B cell (primary cell): ENCODE data around the gene PIWIL4. TPM values are rescaled to one million over a fixed set of nuclear protein-coding genes. Genes with fewer than 3 reads are reported as not detected.
A peak's percentile ranks its signal among the peaks of the same experiment; 100 is the strongest.

Source experiments
- ATAC-seq: fragments of 200-7000 bp; cut with Tn5 transposase; one replicate; pipeline ENCODE4 v1.10.0; 2021; ENCODE audit warnings: low read depth, mild to moderate bottlenecking, moderate number of reproducible peaks, moderate library complexity
- CTCF ChIA-PET: fragments of 350-600 bp; sonication (Branson Sonifier 250); formaldehyde crosslinking; loops from one replicate; lab custom pipeline; 2021; ENCODE audit warnings: antibody characterized with exemption, inconsistent platforms; lab: Charles Lee
- POLR2A ChIA-PET: fragments of 350-600 bp; sonication (Branson Sonifier 250); formaldehyde crosslinking; loops from one replicate; lab custom pipeline; 2021; ENCODE audit warnings: antibody characterized with exemption; lab: Charles Lee
- DNase-seq: peaks from one replicate; pipeline ENCODE4 v3.0.0; 2013
- H2AFZ ChIP-seq: 2 replicates; pipeline ENCODE4 v1.6.1; 2012; ENCODE audit warnings: mild to moderate bottlenecking, low read depth, low read length; ENCODE audit not compliant: insufficient read depth, poor library complexity, severe bottlenecking
- H3K27ac ChIP-seq, 2 donors: 1 replicate in 1 of 2; 2 replicates in 1 of 2; pipeline ENCODE4 v1.5.1; 2012 to 2013; ENCODE audit warnings: low read length in 2 of 2, mild to moderate bottlenecking in 2 of 2, moderate library complexity in 1 of 2
- H3K27me3 ChIP-seq, 4 experiments: fragments of 200-600 bp in 1 of 4; sonication (generic) in 1 of 4; replicated peaks in 1 of 4; 1 replicate in 2 of 4; 2 replicates in 2 of 4; pipeline versions ENCODE4 v1.6.1 to v1.7.0; 2013 to 2016; ENCODE audit warnings: low read length in 3 of 4, mild to moderate bottlenecking in 2 of 4, mixed read lengths in 1 of 4, moderate library complexity in 1 of 4; ENCODE audit not compliant: insufficient read depth in 4 of 4, control insufficient read depth in 3 of 4; ENCODE audit errors: control extremely low read depth in 1 of 4
- H3K36me3 ChIP-seq, 2 experiments: replicated peaks in 1 of 2; 1 replicate in 1 of 2; 2 replicates in 1 of 2; pipeline versions ENCODE4 v1.6.1 to v1.7.1; 2013; ENCODE audit warnings: low read length in 1 of 2; ENCODE audit not compliant: insufficient read depth in 2 of 2, control insufficient read depth in 1 of 2; ENCODE audit errors: control extremely low read depth in 1 of 2, extremely low read depth in 1 of 2
- H3K4me1 ChIP-seq, 2 donors: fragments of 200-600 bp in 1 of 2; sonication (generic) in 1 of 2; 1 replicate in 1 of 2; 2 replicates in 1 of 2; pipeline versions ENCODE4 v1.5.1 to v1.6.1; 2013 to 2017; ENCODE audit warnings: low read length in 2 of 2; ENCODE audit not compliant: control insufficient read depth in 2 of 2, insufficient read depth in 2 of 2
- H3K4me2 ChIP-seq: replicated peaks from 2 replicates; pipeline ENCODE3; 2012; ENCODE audit warnings: mild to moderate bottlenecking, low read depth, low read length; ENCODE audit not compliant: poor library complexity, severe bottlenecking
- H3K4me3 ChIP-seq, 5 experiments: fragments of 200-600 bp in 1 of 5; sonication (generic) in 1 of 5; 1 replicate in 3 of 5; 2 replicates in 2 of 5; pipeline versions ENCODE4 v1.5.1 to v1.7.0; 2011 to 2016; ENCODE audit warnings: low read length in 4 of 5, mild to moderate bottlenecking in 4 of 5, low read depth in 2 of 5, control low read depth in 1 of 5, moderate library complexity in 1 of 5; ENCODE audit not compliant: insufficient read depth in 1 of 5; ENCODE audit errors: control extremely low read depth in 1 of 5, extremely low read depth in 1 of 5
- H3K79me2 ChIP-seq: fragments of 200-600 bp; sonication (generic); one replicate; pipeline ENCODE4 v1.6.0; 2016; ENCODE audit warnings: low read length; ENCODE audit not compliant: control insufficient read depth, insufficient read depth
- H3K9ac ChIP-seq: fragments of 200-600 bp; sonication (generic); 2 replicates; pipeline ENCODE4 v1.6.1; 2017; ENCODE audit warnings: mild to moderate bottlenecking, low read length, moderate library complexity
- H3K9me3 ChIP-seq, 3 donors: one replicate each; pipeline versions ENCODE4 v1.6.1 to v1.7.1; 2013; ENCODE audit warnings: low read length in 2 of 3; ENCODE audit not compliant: control insufficient read depth in 2 of 3, insufficient read depth in 1 of 3; ENCODE audit errors: control extremely low read depth in 1 of 3
- H4K20me1 ChIP-seq: 2 replicates; pipeline ENCODE4 v1.6.0; 2012; ENCODE audit warnings: mild to moderate bottlenecking, low read length; ENCODE audit not compliant: insufficient read depth, control insufficient read depth, poor library complexity, severe bottlenecking
- H3K27ac Mint-ChIP-seq: one replicate; pipeline ENCODE4 v1.8.0; 2021; ENCODE audit warnings: mixed read lengths
- H3K27me3 Mint-ChIP-seq: one replicate; pipeline ENCODE4 v1.8.0; 2021; ENCODE audit warnings: mixed read lengths
- H3K4me1 Mint-ChIP-seq: one replicate; pipeline ENCODE4 v1.8.0; 2021; ENCODE audit warnings: mixed read lengths
- H3K4me3 Mint-ChIP-seq: one replicate; pipeline ENCODE4 v1.8.0; 2021; ENCODE audit warnings: mixed read lengths
- H3K9me3 Mint-ChIP-seq: one replicate; pipeline ENCODE4 v1.8.0; 2022; ENCODE audit warnings: mixed read lengths; ENCODE audit not compliant: insufficient read depth
- CTCF ChIP-seq: fragments of 200-600 bp; IDR thresholded peaks from one replicate; pipeline ENCODE4 v1.8.0; 2022; ENCODE audit warnings: antibody characterized with exemption, mild to moderate bottlenecking
- EZH2 ChIP-seq: IDR thresholded peaks from 2 replicates; pipeline ENCODE4 v1.6.1; 2012; ENCODE audit warnings: borderline replicate concordance, low read depth, mild to moderate bottlenecking, moderate library complexity, low read length; ENCODE audit not compliant: insufficient read depth, poor library complexity, severe bottlenecking
- WGBS: methylation state at CpG from one replicate; pipeline ENCODE4 v1.1.5; 2013; ENCODE audit warnings: missing lambda C conversion rate; ENCODE audit not compliant: insufficient coverage; 5-methylcytosine and 5-hydroxymethylcytosine counted together
- intact Hi-C: fragments of 100-400 bp; cut with micrococcal nuclease; formaldehyde crosslinking; loops from one replicate; pipeline ENCODE4 v1.10.0; 2022
- polyA plus RNA-seq: library from polyadenylated mRNA; depleted of rRNA; stranded (reverse); fragments of >200 nt; gene quantifications from 2 replicates; pipeline ENCODE4 v1.2.3, GENCODE V29; 2012
- total RNA-seq, 2 donors: library from RNA; stranded (reverse); fragments of 120-200 nt in 1 of 2; gene quantifications; 1 replicate in 1 of 2; 2 replicates in 1 of 2; pipeline versions ENCODE4 v1.2.3 to v1.2.4, GENCODE V29; 2013 to 2022

The PIWIL4 gene
- total and polyA plus RNA-seq, 2 donors (not counting 1 experiment from before 2014, with no cell fraction given) = 0.67 to 1.4 TPM

GRCh38 chr11:94543695-94544645 is 23.2 kb upstream of the PIWIL4 start, which contains the start of gene FUT4:
Gene FUT4, plus strand, starts transcription at chr11:94543921. Its CDS starts 213 bp downstream, at chr11:94544134.
- peak within 1 kb of the TSS; percentile 66 to 84 for H3K27ac ChIP-seq
- H3K27me3 Mint-ChIP-seq = peaks cover 4% of the 10 kb centered on the region
- peak within 1 kb of the TSS; percentile 34 to 79 (median 70) for H3K4me3 ChIP-seq
- H3K4me3 Mint-ChIP-seq = peak within 1 kb of the TSS; percentile 100
- WGBS = under 1% methylated on average over 109 of the region's 109 CpGs
- H3K79me2 ChIP-seq = no peaks in the 10 kb centered on the region
- no peaks in the 10 kb centered on the region for H3K27me3 ChIP-seq
- intact Hi-C loops = loop anchor here (1.0 kb wide), 1 partner anchor 51 kb away; the partner anchor contains the start of genes ANKRD49 and MRE11
- ChIA-PET POLR2A (no interaction called here), CTCF (interaction anchor here (1.1 to 1.5 kb wide), 2 partner anchors 9 to 27 kb away, joined by 3 to 4 read pairs; no protein-coding TSS in a partner anchor)
- H4K20me1 ChIP-seq = peaks cover 5% of the 10 kb centered on the region
- peak within 1 kb of the TSS; percentile 84 for H3K9ac ChIP-seq
- H3K4me2 ChIP-seq = peak within 1 kb of the TSS; percentile 90
- ATAC-seq = peak; percentile 82
- peak within 1 kb of the TSS; percentile 98 for H2AFZ ChIP-seq
- H3K4me1 ChIP-seq = peaks cover 6 to 18% of the 10 kb centered on the region in 2 donors
- no peaks in the 10 kb centered on the region for H3K9me3 Mint-ChIP-seq
- H3K27ac Mint-ChIP-seq = peak within 1 kb of the TSS; percentile 98
- TF ChIP-seq CTCF (no peak), EZH2 (no peak)
- DNase-seq = peak; percentile 79
- peaks cover 23% of the 10 kb centered on the region for H3K4me1 Mint-ChIP-seq
- no peaks in the 10 kb centered on the region for H3K36me3 ChIP-seq
- H3K9me3 ChIP-seq = peaks cover 0 to 3% (median 0%) of the 10 kb centered on the region in 3 donors
